H9 (cell line): ENCODE measurements around the gene GID8. TPM values are rescaled to one million over a fixed set of nuclear protein-coding genes. Genes with fewer than 3 reads are reported as not detected.
A peak's percentile ranks its signal among the peaks of the same experiment; 100 is the strongest.

Source experiments
- DNase-seq: peaks from one replicate; pipeline ENCODE4 v3.0.0-alpha.2; 2017
- H2AFZ ChIP-seq: one replicate; pipeline ENCODE4 v1.6.1; 2013; ENCODE audit warnings: mild to moderate bottlenecking, low read length, control low read depth, moderate library complexity
- H2AK5ac ChIP-seq: 2 replicates; pipeline ENCODE4 v1.6.1; 2013; ENCODE audit warnings: low read length, control low read depth, mixed read lengths; ENCODE audit not compliant: insufficient read length
- H2BK120ac ChIP-seq: one replicate; pipeline ENCODE4 v1.6.1; 2013; ENCODE audit warnings: low read depth, mild to moderate bottlenecking, low read length, control low read depth, inconsistent platforms; ENCODE audit not compliant: poor library complexity, severe bottlenecking
- H2BK12ac ChIP-seq: 2 replicates; pipeline ENCODE4 v1.6.1; 2013; ENCODE audit warnings: low read length, control low read depth, mixed read lengths, low read depth; ENCODE audit not compliant: insufficient read length
- H2BK15ac ChIP-seq: 2 replicates; pipeline ENCODE4 v1.6.1; 2013; ENCODE audit warnings: low read depth, low read length, control low read depth
- H2BK20ac ChIP-seq: one replicate; pipeline ENCODE4 v1.6.1; 2013; ENCODE audit warnings: low read depth, mild to moderate bottlenecking, low read length, control low read depth, inconsistent platforms; ENCODE audit not compliant: poor library complexity, severe bottlenecking
- H2BK5ac ChIP-seq: 2 replicates; pipeline ENCODE4 v1.6.1; 2013; ENCODE audit warnings: low read length, control low read depth, mixed read lengths; ENCODE audit not compliant: insufficient read length
- H3K14ac ChIP-seq: 2 replicates; pipeline ENCODE4 v1.6.1; 2013; ENCODE audit warnings: low read length, control low read depth; ENCODE audit not compliant: insufficient read depth
- H3K18ac ChIP-seq: 2 replicates; pipeline ENCODE4 v1.6.1; 2013; ENCODE audit warnings: low read depth, mild to moderate bottlenecking, mixed read lengths, low read length, control low read depth; ENCODE audit not compliant: insufficient read length
- H3K23ac ChIP-seq: 2 replicates; pipeline ENCODE4 v1.6.1; 2013; ENCODE audit warnings: low read length, control low read depth, mixed read lengths, low read depth; ENCODE audit not compliant: insufficient read length
- H3K23me2 ChIP-seq: 2 replicates; pipeline ENCODE4 v1.6.1; 2013; ENCODE audit warnings: low read depth, mild to moderate bottlenecking, mixed read lengths, low read length, control low read depth; ENCODE audit not compliant: insufficient read length, poor library complexity, severe bottlenecking
- H3K27ac ChIP-seq: 2 replicates; pipeline ENCODE4 v1.5.1; 2013; ENCODE audit warnings: low read length, control low read depth, mixed read lengths, low read depth; ENCODE audit not compliant: insufficient read length
- H3K27me3 ChIP-seq: 2 replicates; pipeline ENCODE4 v1.6.1; 2013; ENCODE audit warnings: low read length, control low read depth, inconsistent platforms; ENCODE audit not compliant: insufficient read depth
- H3K4ac ChIP-seq: 2 replicates; pipeline ENCODE4 v1.6.1; 2013; ENCODE audit warnings: low read depth, mild to moderate bottlenecking, control low read depth, inconsistent platforms, low read length, moderate library complexity
- H3K4me1 ChIP-seq: 2 replicates; pipeline ENCODE4 v1.6.1; 2013; ENCODE audit warnings: low read length, control low read depth, inconsistent platforms; ENCODE audit not compliant: insufficient read depth
- H3K4me2 ChIP-seq: 2 replicates; pipeline ENCODE4 v1.6.1; 2013; ENCODE audit warnings: low read length, control low read depth, mixed read lengths; ENCODE audit not compliant: insufficient read length, insufficient read depth
- H3K56ac ChIP-seq: 2 replicates; pipeline ENCODE4 v1.6.1; 2013; ENCODE audit warnings: low read depth, mild to moderate bottlenecking, mixed read lengths, low read length, control low read depth; ENCODE audit not compliant: insufficient read length
- H3K79me1 ChIP-seq: 2 replicates; pipeline ENCODE4 v1.6.1; 2013; ENCODE audit warnings: low read depth, mild to moderate bottlenecking, moderate library complexity, low read length, control low read depth, inconsistent platforms; ENCODE audit not compliant: insufficient read depth, poor library complexity, severe bottlenecking
- H3K79me2 ChIP-seq: 2 replicates; pipeline ENCODE4 v1.6.1; 2013; ENCODE audit warnings: low read length, control low read depth, inconsistent platforms; ENCODE audit not compliant: insufficient read depth
- H3K9ac ChIP-seq: 2 replicates; pipeline ENCODE4 v1.6.1; 2013; ENCODE audit warnings: low read length, control low read depth, mixed read lengths; ENCODE audit not compliant: insufficient read length; ENCODE audit errors: extremely low read depth
- H3K9me3 ChIP-seq: one replicate; pipeline ENCODE4 v1.6.1; 2013; ENCODE audit warnings: low read depth, low read length, inconsistent platforms; ENCODE audit not compliant: control insufficient read depth
- H3T11ph ChIP-seq: one replicate; pipeline ENCODE4 v1.6.1; 2013; ENCODE audit warnings: mild to moderate bottlenecking, low read length, control low read depth, inconsistent platforms
- H4K20me1 ChIP-seq: one replicate; pipeline ENCODE4 v1.6.1; 2013; ENCODE audit not compliant: control insufficient read depth, insufficient read length, insufficient read depth
- H4K5ac ChIP-seq: 2 replicates; pipeline ENCODE4 v1.6.1; 2013; ENCODE audit warnings: low read depth, mild to moderate bottlenecking, mixed read lengths, low read length, control low read depth; ENCODE audit not compliant: insufficient read length
- H4K8ac ChIP-seq: replicated peaks from 2 replicates; pipeline ENCODE4 v1.6.1; 2013; ENCODE audit warnings: low read length, control low read depth, mixed read lengths, low read depth; ENCODE audit not compliant: insufficient read length
- H4K91ac ChIP-seq: 2 replicates; pipeline ENCODE4 v1.6.1; 2013; ENCODE audit warnings: low read depth, mild to moderate bottlenecking, moderate library complexity, mixed read lengths, low read length, control low read depth; ENCODE audit not compliant: insufficient read length
- H3K27ac Mint-ChIP-seq, 3 experiments: 2 replicates in 2 of 3; 3 replicates in 1 of 3; pipeline ENCODE4 v1.8.0; 2020 to 2021; ENCODE audit warnings: mixed read lengths in 3 of 3, mild to moderate bottlenecking in 1 of 3, moderate library complexity in 1 of 3
- H3K27me3 Mint-ChIP-seq: 2 replicates; pipeline ENCODE4 v1.8.0; 2021; ENCODE audit warnings: low read depth, mild to moderate bottlenecking, moderate library complexity, mixed read lengths
- H3K36me3 Mint-ChIP-seq, 3 experiments: 2 replicates in 2 of 3; 3 replicates in 1 of 3; pipeline ENCODE4 v1.8.0; 2020 to 2021; ENCODE audit warnings: low read depth in 3 of 3, mixed read lengths in 3 of 3; ENCODE audit not compliant: insufficient read depth in 1 of 3
- H3K4me1 Mint-ChIP-seq, 2 experiments: 2 replicates each; pipeline ENCODE4 v1.8.0; 2020; ENCODE audit warnings: mixed read lengths in 2 of 2
- H3K4me3 Mint-ChIP-seq, 2 experiments: 2 replicates in 1 of 2; 3 replicates in 1 of 2; pipeline ENCODE4 v1.8.0; 2020 to 2021; ENCODE audit warnings: mild to moderate bottlenecking in 2 of 2, mixed read lengths in 2 of 2, moderate library complexity in 1 of 2
- H3K9me3 Mint-ChIP-seq, 2 experiments: 2 replicates in 1 of 2; 3 replicates in 1 of 2; pipeline ENCODE4 v1.8.0; 2020; ENCODE audit warnings: mild to moderate bottlenecking in 2 of 2, mixed read lengths in 2 of 2, moderate library complexity in 1 of 2
- CTCF ChIP-seq: fragments of 200-600 bp; sonication (generic); conservative IDR thresholded peaks from 3 replicates; pipeline ENCODE4 v1.8.0; 2021; ENCODE audit warnings: antibody characterized with exemption, mild to moderate bottlenecking
- WGBS: extraction: QIAGEN DNeasy Blood & Tissue Kit; methylation state at CpG from one replicate; pipeline ENCODE4 v1.1.7; 2013; ENCODE audit warnings: missing lambda C conversion rate, low lambda C conversion rate, mixed read lengths; ENCODE audit not compliant: insufficient read length; ENCODE audit errors: extremely low coverage; 5-methylcytosine and 5-hydroxymethylcytosine counted together
- total RNA-seq: library from RNA; stranded (reverse); gene quantifications from 2 replicates; pipeline ENCODE4 v1.2.1, GENCODE V29; 2021

GID8 gene
- total RNA-seq, 1 experiment from 2014 or later = 60.9 TPM

GRCh38 chr20:62900692-62901584, 37.0 kb upstream of the GID8 start:
- H3K27me3 ChIP-seq = no peaks in the 10 kb centered on the region
- no peak overlapping the region for H3K14ac ChIP-seq
- H2AK5ac ChIP-seq = no peak overlapping the region
- no peak overlapping the region for H2BK20ac ChIP-seq
- peaks cover 33 to 56% (median 41%) of the 10 kb centered on the region in 3 experiments for H3K36me3 Mint-ChIP-seq
- peak overlapping the region in 1 of 2 experiments; percentile 21; a peak in 1 of 5 replicates for H3K4me3 Mint-ChIP-seq
- no peak overlapping the region for H3K23ac ChIP-seq
- H3K23me2 ChIP-seq = no peaks in the 10 kb centered on the region
- no peak overlapping the region for H3K56ac ChIP-seq
- no peak overlapping the region for H3K18ac ChIP-seq
- H3K79me1 ChIP-seq = no peaks in the 10 kb centered on the region
- H3K4ac ChIP-seq = no peak overlapping the region
- TF ChIP-seq CTCF = no peak; the same call in 2 of the 3 replicates
- no peak overlapping the region for H2BK120ac ChIP-seq
- H3K79me2 ChIP-seq = no peaks in the 10 kb centered on the region
- WGBS = no CpG with 5 or more reads among the region's 20 CpGs
- H4K20me1 ChIP-seq = no peaks in the 10 kb centered on the region
- H4K5ac ChIP-seq = no peak overlapping the region
- peak overlapping the region; percentile 17 for H3K27ac ChIP-seq
- no peak overlapping the region for H2BK12ac ChIP-seq
- DNase-seq = no peak
- H3K27ac Mint-ChIP-seq = peak overlapping the region; percentile 38 to 92 (median 89); a peak in 4 of 7 replicates
- H3K4me1 Mint-ChIP-seq = peaks cover 32 to 37% of the 10 kb centered on the region in 2 experiments
- no peak overlapping the region for H2AFZ ChIP-seq
- no peak overlapping the region for H2BK5ac ChIP-seq
- H3T11ph ChIP-seq = no peak overlapping the region
- H3K4me2 ChIP-seq = no peak overlapping the region
- no peaks in the 10 kb centered on the region for H3K27me3 Mint-ChIP-seq
- H3K4me1 ChIP-seq = no peaks in the 10 kb centered on the region; the same call in 1 of the 2 replicates
- no peaks in the 10 kb centered on the region for H3K9me3 ChIP-seq
- no peak overlapping the region for H2BK15ac ChIP-seq
- no peak overlapping the region for H4K91ac ChIP-seq
- no peaks in the 10 kb centered on the region; a peak in 1 of 5 replicates for H3K9me3 Mint-ChIP-seq
- H3K9ac ChIP-seq = no peak overlapping the region
- no peak overlapping the region for H4K8ac ChIP-seq
